HUES48 (cell line): ENCODE data around the gene ANKRD45.
"Not testable (repeated sequence)": the region's sequence is repeated elsewhere in the genome, so short reads cannot be mapped to it uniquely, and the experiment has no call there.

Experiments used
- H3K27ac ChIP-seq: one replicate; pipeline ENCODE4 v1.7.0; 2013; ENCODE audit warnings: low read depth, low read length, inconsistent platforms
- H3K27me3 ChIP-seq: 2 replicates; pipeline ENCODE4 v1.6.1; 2013; ENCODE audit warnings: mild to moderate bottlenecking, low read length; ENCODE audit not compliant: control insufficient read depth, insufficient read depth
- H3K36me3 ChIP-seq: 2 replicates; pipeline ENCODE4 v1.6.1; 2013; ENCODE audit warnings: low read length; ENCODE audit not compliant: control insufficient read depth, insufficient read depth
- H3K4me1 ChIP-seq: 2 replicates; pipeline ENCODE4 v1.6.1; 2013; ENCODE audit warnings: mild to moderate bottlenecking, low read length; ENCODE audit not compliant: control insufficient read depth, insufficient read depth
- H3K4me3 ChIP-seq: 2 replicates; pipeline ENCODE4 v1.5.1; 2013; ENCODE audit warnings: mild to moderate bottlenecking, low read depth, low read length
- H3K9ac ChIP-seq: 2 replicates; pipeline ENCODE4 v1.6.1; 2013; ENCODE audit warnings: mild to moderate bottlenecking, low read depth, low read length, moderate library complexity
- H3K9me3 ChIP-seq: 2 replicates; pipeline ENCODE4 v1.6.1; 2013; ENCODE audit warnings: low read length; ENCODE audit not compliant: control insufficient read depth, insufficient read depth

The ANKRD45 gene

GRCh38 chr1:173572201-173572873 lies 97.3 kb downstream of the ANKRD45 start:
- Histone ChIP-seq H3K4me3 (no peak overlapping the region), H3K9me3 (no peaks in the 10 kb centered on the region), H3K4me1 (no peaks in the 10 kb centered on the region), H3K27me3 (no peaks in the 10 kb centered on the region), H3K9ac (no peak overlapping the region), H3K27ac (no peak overlapping the region), H3K36me3 (no peaks in the 10 kb centered on the region)

GRCh38 chr1:173570370-173571007 lies 99.2 kb downstream of the ANKRD45 start:
- Histone ChIP-seq H3K9ac (no peak overlapping the region), H3K4me3 (no peak overlapping the region), H3K36me3 (no peaks in the 10 kb centered on the region), H3K4me1 (no peaks in the 10 kb centered on the region), H3K27me3 (no peaks in the 10 kb centered on the region), H3K27ac (no peak overlapping the region), H3K9me3 (no peaks in the 10 kb centered on the region)

DNA sequence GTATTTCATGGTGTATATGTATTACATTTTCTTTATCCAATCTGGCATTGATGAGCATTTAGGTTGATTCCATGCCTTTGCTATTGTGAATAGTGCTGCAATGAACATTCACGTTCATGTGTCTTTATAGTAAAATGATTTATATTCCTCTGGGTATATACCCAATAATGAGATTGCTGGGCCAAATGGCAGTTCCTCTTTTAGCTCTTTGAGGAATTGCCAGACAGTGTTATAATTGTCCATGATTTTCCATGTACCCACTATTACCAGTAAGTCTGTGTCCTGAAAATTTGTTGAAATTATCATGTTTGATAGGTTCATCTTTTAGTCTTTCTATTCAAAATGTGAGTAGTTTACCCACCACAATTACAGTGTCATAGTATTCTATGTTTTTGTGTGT lies 101.2 kb downstream of the ANKRD45 start:
- Histone ChIP-seq H3K9ac (no peak overlapping the region), H3K4me3 (no peak overlapping the region), H3K36me3 (no peaks in the 10 kb centered on the region), H3K27ac (no peak overlapping the region), H3K27me3 (no peaks in the 10 kb centered on the region), H3K9me3 (no peaks in the 10 kb centered on the region), H3K4me1 (no peaks in the 10 kb centered on the region)

GRCh38 chr1:173563846-173564245 lies 105.8 kb downstream of the ANKRD45 start:
- H3K9me3 ChIP-seq, H3K36me3 ChIP-seq, H3K27ac ChIP-seq, H3K4me1 ChIP-seq, H3K27me3 ChIP-seq, H3K9ac ChIP-seq, H3K4me3 ChIP-seq: not testable (repeated sequence)

GRCh38 chr1:173562813-173563212 lies 106.8 kb downstream of the ANKRD45 start:
- Histone ChIP-seq H3K36me3 (no peaks in the 10 kb centered on the region), H3K27me3 (no peaks in the 10 kb centered on the region), H3K9ac (no peak overlapping the region), H3K4me3 (no peak overlapping the region), H3K27ac (no peak overlapping the region), H3K9me3 (no peaks in the 10 kb centered on the region), H3K4me1 (no peaks in the 10 kb centered on the region)

GRCh38 chr1:173561263-173561662 lies 108.4 kb downstream of the ANKRD45 start:
- H3K4me1 ChIP-seq: no peaks in the 10 kb centered on the region
- H3K9me3 ChIP-seq: no peaks in the 10 kb centered on the region
- no peaks in the 10 kb centered on the region for H3K27me3 ChIP-seq
- no peaks in the 10 kb centered on the region for H3K36me3 ChIP-seq
- no peak overlapping the region for H3K9ac ChIP-seq
- H3K27ac ChIP-seq: no peak overlapping the region
- no peak overlapping the region for H3K4me3 ChIP-seq

DNA sequence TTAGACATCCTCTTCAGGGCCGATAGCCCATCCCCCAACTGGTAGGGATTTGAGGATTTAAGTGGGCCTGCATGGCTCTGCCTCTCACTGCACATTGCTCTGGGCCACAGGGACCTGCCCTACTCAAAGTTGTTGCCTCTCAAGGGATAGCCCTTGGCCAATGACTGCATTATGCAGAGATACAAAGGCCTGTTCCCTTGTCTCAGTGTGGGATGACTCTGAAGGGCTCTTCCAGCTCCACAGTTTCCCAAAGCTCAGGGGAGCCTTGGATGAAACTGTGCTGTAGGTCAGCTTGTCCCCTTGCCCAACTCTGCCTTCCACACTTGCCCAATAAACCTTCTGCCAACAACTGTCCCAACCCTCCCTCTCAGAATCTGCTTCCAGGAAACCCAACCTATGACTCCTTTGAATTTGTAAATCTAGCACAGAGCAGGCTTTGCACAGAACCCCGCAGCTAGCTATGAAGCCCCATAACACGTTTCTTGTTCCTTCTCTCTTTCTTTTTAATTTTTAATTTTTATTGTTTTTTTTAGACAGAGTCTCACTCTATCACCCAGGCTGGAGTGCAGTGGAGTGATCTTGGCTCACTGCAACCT lies 109.3 kb downstream of the ANKRD45 start:
- no peaks in the 10 kb centered on the region for H3K36me3 ChIP-seq
- no peak overlapping the region for H3K4me3 ChIP-seq
- no peaks in the 10 kb centered on the region for H3K27me3 ChIP-seq
- no peak overlapping the region; the same call in 1 of the 2 replicates for H3K9ac ChIP-seq
- no peaks in the 10 kb centered on the region for H3K9me3 ChIP-seq
- no peak overlapping the region for H3K27ac ChIP-seq
- H3K4me1 ChIP-seq: no peaks in the 10 kb centered on the region
